WERI-Rb-1 (cell line): ENCODE data around the gene IGF1R.

Experiments
- DNase-seq: peaks from one replicate; pipeline ENCODE4 v3.0.0-alpha.2; 2020
- H3K27ac ChIP-seq: fragments of 250-450 bp; sonication (Bioruptor Pico); 2 replicates; pipeline ENCODE4 v1.5.1; 2020; ENCODE audit warnings: mild to moderate bottlenecking, moderate library complexity
- H3K27me3 ChIP-seq: fragments of 250-450 bp; sonication (Bioruptor Pico); 2 replicates; pipeline ENCODE4 v1.5.1; 2021; ENCODE audit warnings: mild to moderate bottlenecking, low read depth, moderate library complexity; ENCODE audit not compliant: insufficient read depth, severe bottlenecking
- H3K36me3 ChIP-seq: fragments of 250-450 bp; sonication (Bioruptor Pico); 2 replicates; pipeline ENCODE4 v1.5.1; 2020; ENCODE audit warnings: mild to moderate bottlenecking, moderate library complexity
- H3K4me3 ChIP-seq: 2 replicates; pipeline ENCODE4 v1.5.1; 2011; ENCODE audit warnings: low read depth, mild to moderate bottlenecking, control low read depth, low read length
- H3K9me3 ChIP-seq: fragments of 250-450 bp; sonication (Bioruptor Pico); 2 replicates; pipeline ENCODE4 v1.5.1; 2021; ENCODE audit warnings: mild to moderate bottlenecking, moderate library complexity; ENCODE audit not compliant: severe bottlenecking
- CTCF ChIP-seq: IDR thresholded peaks from 2 replicates; pipeline ENCODE4 v1.5.1; 2011; ENCODE audit warnings: low read depth, mild to moderate bottlenecking, control low read depth, inconsistent platforms, low read length

Gene IGF1R

GRCh38 chr15:98834976-98835375 is 186.6 kb downstream of the IGF1R start:
- no peak for TF ChIP-seq CTCF
- Histone ChIP-seq H3K9me3 (peaks cover 23% of the 10 kb centered on the region), H3K27ac (no peak overlapping the region), H3K4me3 (no peak overlapping the region), H3K27me3 (no peaks in the 10 kb centered on the region), H3K36me3 (no peaks in the 10 kb centered on the region)
- DNase-seq = no peak

GRCh38 chr15:98835876-98836275 is 187.5 kb downstream of the IGF1R start:
- H3K9me3 ChIP-seq = peaks cover 14% of the 10 kb centered on the region
- no peak overlapping the region for H3K4me3 ChIP-seq
- no peak for DNase-seq
- no peak overlapping the region for H3K27ac ChIP-seq
- H3K36me3 ChIP-seq = no peaks in the 10 kb centered on the region
- no peaks in the 10 kb centered on the region for H3K27me3 ChIP-seq
- no peak for TF ChIP-seq CTCF

- Histone ChIP-seq H3K27me3 (no peaks in the 10 kb centered on the region), H3K36me3 (no peaks in the 10 kb centered on the region), H3K27ac (no peak overlapping the region), H3K4me3 (no peak overlapping the region), H3K9me3 (no peaks in the 10 kb centered on the region)
- no peak for DNase-seq
- TF ChIP-seq CTCF = no peak
Observed at GRCh38 chr15:98838387-98839259, 190.3 kb downstream of the IGF1R start.

GRCh38 chr15:98840053-98840452 is 191.7 kb downstream of the IGF1R start:
- Histone ChIP-seq H3K36me3 (no peaks in the 10 kb centered on the region), H3K4me3 (no peak overlapping the region), H3K27me3 (no peaks in the 10 kb centered on the region), H3K9me3 (no peaks in the 10 kb centered on the region), H3K27ac (no peak overlapping the region)
- no peak for DNase-seq
- TF ChIP-seq CTCF = no peak

- no peak for DNase-seq
- no peaks in the 10 kb centered on the region for H3K27me3 ChIP-seq
- H3K27ac ChIP-seq = no peak overlapping the region
- no peak for TF ChIP-seq CTCF
- no peak overlapping the region for H3K4me3 ChIP-seq
- no peaks in the 10 kb centered on the region for H3K9me3 ChIP-seq
- no peaks in the 10 kb centered on the region for H3K36me3 ChIP-seq
Observed at GRCh38 chr15:98841419-98841970, 193.2 kb downstream of the IGF1R start.
